Activated T-cell treated with anti-CD3 and anti-CD28 coated beads, Interleukin-2, amount 50 U/mL, for 4 hours (primary cell): ENCODE data around the gene DCUN1D4. TPM values are rescaled to one million over a fixed set of nuclear protein-coding genes. Genes with fewer than 3 reads are reported as not detected.
"Not testable (repeated sequence)": the region's sequence is repeated elsewhere in the genome, so short reads cannot be mapped to it uniquely, and the experiment has no call there.

ENCODE experiments used
- ATAC-seq, 2 donors: fragments of 200-7000 bp; cut with Tn5 transposase; one replicate each; pipeline ENCODE4 v1.10.0; 2021
- DNase-seq: peaks from one replicate; pipeline ENCODE4 v3.0.0-alpha.2; 2020
- H3K27me3 Mint-ChIP-seq: one replicate; pipeline ENCODE4 v1.8.0; 2021; ENCODE audit warnings: low read depth, mixed read lengths
- H3K36me3 Mint-ChIP-seq: one replicate; pipeline ENCODE4 v1.8.0; 2022; ENCODE audit warnings: mixed read lengths; ENCODE audit not compliant: insufficient read depth
- H3K4me1 Mint-ChIP-seq: one replicate; pipeline ENCODE4 v1.8.0; 2021; ENCODE audit warnings: low read depth, mixed read lengths
- H3K4me3 Mint-ChIP-seq: one replicate; pipeline ENCODE4 v1.8.0; 2021; ENCODE audit warnings: mild to moderate bottlenecking, moderate library complexity, mixed read lengths
- H3K9me3 Mint-ChIP-seq: one replicate; pipeline ENCODE4 v1.8.0; 2021; ENCODE audit warnings: mixed read lengths
- total RNA-seq, 3 donors: library from RNA; stranded (reverse); gene quantifications; one replicate each; pipeline ENCODE4 v1.2.1, GENCODE V29; 2021

Gene DCUN1D4
- total RNA-seq, 3 donors from 2014 or later = 18.2 to 19.4 (median 18.5) TPM

DNA sequence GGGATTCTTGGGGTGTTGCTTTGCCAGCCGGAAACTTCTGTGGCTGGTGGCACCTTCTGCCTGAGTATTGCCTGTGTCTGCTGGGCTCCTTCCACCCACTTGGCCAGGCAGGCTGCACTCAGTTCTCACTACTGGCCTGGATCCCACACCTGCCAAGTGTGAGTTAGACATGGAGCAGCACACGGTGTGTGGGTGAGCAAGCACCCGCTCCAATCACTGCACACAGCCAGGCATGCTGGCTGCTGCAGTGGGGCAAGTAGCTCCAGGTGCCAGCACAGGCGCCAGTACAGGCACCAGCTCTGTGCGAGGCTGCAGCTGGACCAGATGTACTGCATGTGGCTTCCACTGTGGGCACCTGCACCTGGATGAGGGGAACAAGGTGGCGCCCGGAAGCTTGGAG, 23.9 kb downstream of the DCUN1D4 start:
- ATAC-seq (no peak), DNase-seq (no peak)
- Mint-ChIP-seq H3K9me3 (no peaks in the 10 kb centered on the region), H3K4me3 (no peak overlapping the region), H3K27me3 (no peaks in the 10 kb centered on the region), H3K36me3 (peaks cover 37% of the 10 kb centered on the region), H3K4me1 (no peaks in the 10 kb centered on the region)

DNA sequence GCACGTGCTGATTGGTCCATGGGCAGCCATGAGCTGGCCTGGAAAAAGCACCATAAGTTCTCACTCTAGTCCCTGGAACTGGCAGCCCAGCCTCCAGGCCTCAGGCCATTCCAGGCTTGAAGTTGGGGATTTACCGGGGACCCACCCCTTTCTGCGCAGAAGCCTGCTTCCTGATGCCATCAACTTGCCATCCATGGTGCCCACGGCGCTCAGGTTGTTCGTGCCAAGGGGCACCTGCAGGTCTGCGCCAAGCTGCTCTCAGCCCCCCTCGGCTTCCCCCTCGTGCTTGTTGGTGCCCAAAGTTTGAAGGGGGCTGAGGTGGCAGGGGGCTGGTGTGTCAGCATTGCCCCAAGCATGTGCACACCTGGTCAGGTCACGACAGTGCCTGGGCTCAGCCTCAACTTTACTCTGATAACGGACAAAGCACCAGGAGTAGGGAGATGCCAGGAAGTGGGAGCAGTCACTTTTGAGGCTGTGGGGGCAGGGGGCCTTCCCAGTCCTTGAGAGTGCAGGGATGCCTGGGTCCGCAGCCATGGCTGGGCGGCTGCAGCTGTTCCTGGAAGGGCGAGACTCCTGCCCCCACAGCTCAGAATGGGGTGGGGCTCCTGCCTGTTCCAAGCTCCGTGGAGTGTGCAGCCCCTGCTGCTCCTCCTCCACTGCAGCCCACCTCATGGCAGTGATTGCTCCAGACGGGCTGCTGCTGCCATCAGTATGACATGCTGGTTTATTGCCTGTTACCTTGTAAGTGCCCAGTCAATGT, 24.9 kb downstream of the DCUN1D4 start:
- no peaks in the 10 kb centered on the region for H3K4me1 Mint-ChIP-seq
- H3K36me3 Mint-ChIP-seq = peaks cover 44% of the 10 kb centered on the region
- ATAC-seq = no peak
- DNase-seq = no peak
- no peak overlapping the region for H3K4me3 Mint-ChIP-seq
- no peaks in the 10 kb centered on the region for H3K27me3 Mint-ChIP-seq
- no peaks in the 10 kb centered on the region for H3K9me3 Mint-ChIP-seq

DNA sequence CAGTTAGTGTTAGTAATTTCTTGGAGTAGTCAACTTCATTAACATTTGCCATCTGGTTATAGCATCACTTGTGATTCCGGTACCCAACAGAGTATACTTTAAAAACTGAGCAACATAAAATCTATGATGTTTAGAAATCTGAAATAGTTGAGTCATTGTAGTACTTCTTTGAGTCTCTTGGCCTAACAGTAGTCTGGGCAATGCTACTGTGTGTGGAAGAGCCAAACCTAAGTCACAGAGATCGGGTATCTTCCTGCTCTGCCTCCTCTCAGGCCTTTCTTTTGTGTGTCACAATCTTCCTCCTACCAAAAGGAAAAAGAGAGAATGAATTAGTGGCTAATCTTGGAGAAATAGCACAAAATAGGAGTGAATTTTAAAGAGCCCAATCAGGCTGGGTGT, 25.5 kb downstream of the DCUN1D4 start:
- Mint-ChIP-seq H3K4me1 (no peaks in the 10 kb centered on the region), H3K9me3 (no peaks in the 10 kb centered on the region), H3K4me3 (no peak overlapping the region), H3K27me3 (no peaks in the 10 kb centered on the region), H3K36me3 (peaks cover 44% of the 10 kb centered on the region)
- DNase-seq (no peak), ATAC-seq (no peak)

DNA sequence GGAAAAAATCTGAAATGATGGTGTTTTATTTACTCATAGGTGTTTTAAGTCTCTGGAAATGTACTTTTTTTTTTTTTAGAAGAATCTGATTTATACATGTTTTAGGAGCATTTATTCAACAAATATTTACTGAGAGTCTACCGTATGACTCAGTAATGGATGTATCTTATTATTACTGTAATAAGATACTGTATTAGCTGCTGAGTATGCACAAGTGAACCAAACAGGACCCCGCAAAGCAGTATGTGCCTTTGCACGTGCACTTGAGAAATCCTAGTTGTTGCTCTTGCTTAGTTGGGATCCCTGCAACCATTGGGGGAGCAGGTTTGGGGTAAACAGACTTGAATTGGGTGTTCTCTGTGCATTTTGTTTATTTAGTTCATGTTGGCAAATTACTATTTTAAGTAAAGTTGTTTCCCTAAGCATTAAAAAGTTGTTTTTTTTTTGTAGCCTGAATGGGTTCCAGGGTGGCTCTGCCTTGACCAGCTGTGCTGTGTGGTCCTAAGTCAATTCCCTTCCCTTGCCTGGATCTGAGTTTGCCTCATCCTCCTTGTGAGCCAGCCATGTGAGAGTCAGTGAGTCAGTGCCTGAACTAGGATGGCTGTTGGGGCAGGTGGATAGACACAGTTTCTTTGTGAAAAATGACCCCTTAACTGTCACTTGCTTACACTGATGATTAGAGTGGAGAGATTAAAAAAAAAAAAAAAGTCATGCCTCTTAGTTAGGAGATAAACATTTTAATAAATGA, 27.7 kb downstream of the DCUN1D4 start:
- H3K27me3 Mint-ChIP-seq = no peaks in the 10 kb centered on the region
- H3K4me1 Mint-ChIP-seq = no peaks in the 10 kb centered on the region
- peaks cover 4% of the 10 kb centered on the region for H3K9me3 Mint-ChIP-seq
- H3K4me3 Mint-ChIP-seq = no peak overlapping the region
- ATAC-seq = no peak
- no peak for DNase-seq
- H3K36me3 Mint-ChIP-seq = peaks cover 49% of the 10 kb centered on the region

DNA sequence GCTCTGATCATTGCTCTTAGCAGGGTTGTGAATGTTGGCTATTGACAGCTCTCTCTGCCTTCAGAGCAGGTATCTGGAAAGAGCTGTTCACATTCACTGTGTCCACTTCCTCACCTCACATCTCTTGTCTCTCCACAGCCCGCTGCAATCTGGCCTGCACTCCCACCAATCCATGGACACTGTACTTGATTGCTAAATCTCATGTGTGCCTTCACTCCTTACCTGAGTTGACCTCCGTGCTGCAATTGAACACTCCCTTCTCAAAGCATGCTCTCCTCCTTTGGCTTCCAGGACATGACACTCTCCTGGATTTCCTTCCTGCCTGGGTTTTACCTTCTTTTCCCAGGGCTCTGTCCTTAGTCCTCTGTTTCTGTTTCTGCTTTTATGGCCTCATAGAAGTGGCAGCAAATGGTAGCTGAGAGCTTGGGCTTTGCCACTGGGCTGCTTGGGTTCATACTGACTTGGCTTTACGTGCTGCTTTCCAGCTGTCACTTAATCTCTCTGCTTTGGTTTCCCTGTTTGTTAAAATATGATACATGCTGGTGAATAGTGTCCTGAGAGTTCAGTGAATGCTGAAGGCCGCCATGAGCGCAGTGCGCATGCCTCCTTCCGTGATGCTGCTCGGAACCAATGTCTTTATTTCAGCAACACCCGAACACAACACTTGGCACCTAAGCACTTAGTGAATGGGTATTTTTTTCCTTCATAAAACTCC, 29.5 kb downstream of the DCUN1D4 start:
- H3K4me1 Mint-ChIP-seq = no peaks in the 10 kb centered on the region
- ATAC-seq (no peak), DNase-seq (no peak)
- H3K36me3 Mint-ChIP-seq = peaks cover 51% of the 10 kb centered on the region
- no peaks in the 10 kb centered on the region for H3K27me3 Mint-ChIP-seq
- H3K9me3 Mint-ChIP-seq = peaks cover 7% of the 10 kb centered on the region
- no peak overlapping the region for H3K4me3 Mint-ChIP-seq

DNA sequence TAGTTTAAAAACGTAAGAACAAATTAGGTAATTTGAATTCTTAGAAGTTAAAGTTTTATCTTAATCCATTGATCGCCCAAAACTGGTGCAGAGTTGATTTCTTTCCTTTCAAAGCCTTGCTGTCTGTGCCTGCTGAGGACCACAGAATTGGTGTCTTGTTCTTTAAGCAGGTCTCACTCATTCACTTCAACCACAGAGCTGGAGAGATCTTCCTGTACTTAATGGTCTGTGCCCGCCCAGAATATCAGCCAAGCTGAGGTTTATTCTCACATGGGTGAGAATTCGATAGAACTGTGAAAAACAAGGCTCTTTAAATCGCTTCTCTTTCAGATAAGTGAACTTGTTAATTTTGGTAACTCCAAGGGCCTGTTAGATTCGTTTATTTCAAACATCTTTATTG, 31.6 kb downstream of the DCUN1D4 start:
- no peaks in the 10 kb centered on the region for H3K27me3 Mint-ChIP-seq
- DNase-seq (no peak), ATAC-seq (no peak)
- H3K4me3 Mint-ChIP-seq = no peak overlapping the region
- H3K4me1 Mint-ChIP-seq = no peaks in the 10 kb centered on the region
- peaks cover 7% of the 10 kb centered on the region for H3K9me3 Mint-ChIP-seq
- peaks cover 51% of the 10 kb centered on the region for H3K36me3 Mint-ChIP-seq

DNA sequence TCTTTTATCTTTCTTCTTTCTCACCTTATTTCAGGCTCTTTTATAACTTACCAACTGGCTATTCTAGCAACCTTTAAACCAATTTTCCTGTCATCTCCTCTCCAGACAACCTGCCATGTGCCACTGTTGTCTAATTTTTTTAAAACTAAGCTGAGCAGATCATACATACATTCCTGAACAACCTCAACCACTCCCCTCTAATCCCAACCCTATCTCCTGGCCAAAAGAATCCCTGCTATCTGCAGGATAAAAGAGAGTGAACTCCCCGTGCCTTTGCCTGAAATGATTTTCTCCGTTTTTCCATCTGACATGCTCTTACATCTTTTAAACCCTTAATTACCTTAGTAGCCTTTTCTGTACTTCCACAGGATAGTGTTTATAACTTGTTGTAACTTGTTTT, 35.5 kb downstream of the DCUN1D4 start:
- no peak overlapping the region for H3K4me3 Mint-ChIP-seq
- H3K9me3 Mint-ChIP-seq = peaks cover 7% of the 10 kb centered on the region
- DNase-seq (no peak), ATAC-seq (no peak)
- no peaks in the 10 kb centered on the region for H3K4me1 Mint-ChIP-seq
- H3K27me3 Mint-ChIP-seq = no peaks in the 10 kb centered on the region
- peaks cover 42% of the 10 kb centered on the region for H3K36me3 Mint-ChIP-seq

DNA sequence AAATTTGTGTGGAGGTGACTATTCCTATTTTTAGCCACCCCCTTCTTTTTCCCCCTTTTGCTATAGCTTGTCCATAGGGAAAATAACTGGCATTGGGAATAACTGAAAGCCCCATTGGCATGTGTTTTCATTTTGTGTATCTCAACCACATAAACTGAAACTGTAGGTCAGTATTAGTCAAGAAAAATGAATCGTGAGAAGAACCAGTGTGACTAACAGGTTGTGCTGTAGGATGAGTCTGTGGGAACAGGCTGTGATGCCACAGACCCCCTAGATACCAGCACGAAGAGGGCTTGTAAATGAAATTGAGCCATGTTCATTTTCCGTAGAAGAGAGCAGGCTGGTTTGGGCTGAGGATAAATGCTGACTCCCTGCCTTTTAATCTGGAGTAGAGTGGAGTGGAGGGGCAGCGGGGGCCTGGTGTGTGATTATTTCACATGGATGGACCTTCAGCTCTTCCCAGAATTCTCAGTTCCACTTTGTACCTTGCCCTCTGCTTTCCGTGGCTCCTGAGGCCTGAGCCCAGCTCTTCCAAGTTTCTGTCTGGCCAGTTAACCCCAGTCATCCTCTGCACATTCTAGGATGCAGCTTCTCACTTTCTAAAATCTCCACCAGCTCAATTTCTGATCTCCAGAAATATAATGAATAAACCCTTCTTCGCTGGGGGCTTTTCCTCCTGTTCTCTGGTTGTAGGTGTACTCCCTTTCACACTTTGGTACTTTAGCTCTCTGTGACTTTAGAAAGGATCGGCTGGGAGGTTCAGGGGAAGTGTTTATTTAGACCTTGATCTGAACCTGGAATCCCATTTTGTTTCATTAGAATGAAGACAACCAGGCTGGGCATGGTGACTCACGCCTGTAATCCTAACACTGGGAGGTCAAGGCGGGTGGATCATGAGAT, 37.3 kb downstream of the DCUN1D4 start:
- ATAC-seq (no peak), DNase-seq (no peak)
- no peaks in the 10 kb centered on the region for H3K27me3 Mint-ChIP-seq
- peaks cover 34% of the 10 kb centered on the region for H3K36me3 Mint-ChIP-seq
- peaks cover 7% of the 10 kb centered on the region for H3K9me3 Mint-ChIP-seq
- H3K4me1 Mint-ChIP-seq = no peaks in the 10 kb centered on the region
- no peak overlapping the region for H3K4me3 Mint-ChIP-seq

DNA sequence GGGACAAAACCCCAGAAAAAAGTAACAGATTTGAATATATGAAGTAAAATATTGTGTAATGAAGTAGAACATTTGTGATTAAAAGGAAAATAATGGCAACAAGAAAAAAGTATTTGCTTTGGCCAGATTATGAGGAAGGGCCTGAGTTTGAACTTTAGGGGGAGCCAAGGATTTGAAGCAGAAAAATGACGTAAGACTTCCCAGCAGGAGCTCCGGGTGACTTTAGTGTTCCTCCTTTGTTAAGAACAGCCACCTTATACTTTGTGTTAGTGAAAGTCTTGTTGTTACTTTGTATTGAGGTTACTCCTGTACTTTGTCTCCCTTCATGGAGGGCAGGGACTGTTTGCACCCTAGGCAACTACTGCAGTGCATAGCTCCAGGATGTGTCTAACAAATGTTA, 41.1 kb downstream of the DCUN1D4 start:
- Mint-ChIP-seq H3K9me3 (no peaks in the 10 kb centered on the region), H3K36me3 (peaks cover 36% of the 10 kb centered on the region), H3K4me1 (no peaks in the 10 kb centered on the region), H3K27me3 (no peaks in the 10 kb centered on the region), H3K4me3 (no peak overlapping the region)
- ATAC-seq (no peak), DNase-seq (no peak)

DNA sequence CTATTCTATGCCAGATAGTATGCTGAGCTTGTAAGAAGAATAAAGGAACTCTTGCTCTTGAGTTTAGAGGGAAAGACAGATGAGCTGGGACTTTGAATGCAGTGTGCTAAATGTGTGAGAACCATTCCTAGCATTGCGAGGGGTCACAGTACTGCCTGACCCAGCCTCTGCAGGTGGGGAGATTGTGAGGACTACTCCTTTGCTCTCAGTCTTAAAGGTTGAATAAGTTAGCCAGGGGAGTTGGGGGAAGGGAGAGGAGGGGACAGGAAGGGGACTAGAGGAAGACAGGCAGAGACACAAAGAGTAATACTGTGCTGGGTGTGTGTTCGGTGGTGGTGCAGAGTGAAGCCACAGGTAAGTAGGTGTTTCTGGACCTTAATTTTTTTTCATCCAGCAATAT, 41.7 kb downstream of the DCUN1D4 start:
- no peak for DNase-seq
- Mint-ChIP-seq H3K36me3 (peaks cover 35% of the 10 kb centered on the region), H3K4me3 (no peak overlapping the region), H3K4me1 (no peaks in the 10 kb centered on the region), H3K9me3 (no peaks in the 10 kb centered on the region), H3K27me3 (no peaks in the 10 kb centered on the region)
- ATAC-seq = no peak

DNA sequence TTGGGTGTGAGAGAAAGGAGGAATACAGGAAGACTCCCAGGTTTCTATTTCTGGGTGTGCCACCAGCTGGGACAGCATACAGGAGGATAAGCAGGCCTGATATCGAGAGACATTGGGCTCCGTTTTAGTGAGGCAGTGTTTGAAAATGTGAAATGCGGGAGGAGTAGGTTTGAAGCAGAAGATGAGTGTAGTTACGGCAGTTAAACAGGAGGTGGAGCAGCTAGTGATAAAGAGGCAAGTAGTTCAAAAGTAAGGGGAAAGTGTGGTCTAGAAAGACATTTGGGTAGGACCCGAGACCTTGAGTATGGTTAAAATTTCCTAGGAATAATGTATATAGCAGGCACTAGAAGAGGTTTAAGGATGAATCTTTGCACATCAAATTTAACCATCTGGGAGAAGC, 42.4 kb downstream of the DCUN1D4 start:
- DNase-seq (no peak), ATAC-seq (no peak)
- Mint-ChIP-seq H3K4me1 (no peaks in the 10 kb centered on the region), H3K27me3 (no peaks in the 10 kb centered on the region), H3K9me3 (no peaks in the 10 kb centered on the region), H3K36me3 (peaks cover 39% of the 10 kb centered on the region), H3K4me3 (no peak overlapping the region)

DNA sequence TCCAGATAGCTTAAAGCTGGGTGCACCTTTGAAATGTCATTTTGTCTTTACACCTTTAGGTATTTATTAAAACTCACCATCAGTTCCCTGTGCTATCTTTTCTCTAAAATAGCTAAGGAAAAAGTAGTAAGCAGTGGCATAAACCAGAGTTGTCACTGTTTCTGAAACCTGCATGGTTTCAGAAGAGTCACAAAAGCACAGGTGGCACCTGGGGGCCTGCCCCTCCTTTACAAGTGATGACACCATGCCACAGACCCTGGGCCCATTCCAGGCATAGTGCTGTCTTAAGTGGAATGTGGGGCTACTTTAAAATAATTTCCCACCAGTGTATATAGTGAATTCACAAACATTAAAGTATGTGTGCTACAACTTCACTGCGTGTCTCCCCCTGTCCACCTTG, 47.8 kb downstream of the DCUN1D4 start:
- DNase-seq (no peak), ATAC-seq (no peak)
- Mint-ChIP-seq H3K36me3 (peaks cover 26% of the 10 kb centered on the region), H3K4me3 (no peak overlapping the region), H3K4me1 (peaks cover 7% of the 10 kb centered on the region), H3K9me3 (no peaks in the 10 kb centered on the region), H3K27me3 (no peaks in the 10 kb centered on the region)

DNA sequence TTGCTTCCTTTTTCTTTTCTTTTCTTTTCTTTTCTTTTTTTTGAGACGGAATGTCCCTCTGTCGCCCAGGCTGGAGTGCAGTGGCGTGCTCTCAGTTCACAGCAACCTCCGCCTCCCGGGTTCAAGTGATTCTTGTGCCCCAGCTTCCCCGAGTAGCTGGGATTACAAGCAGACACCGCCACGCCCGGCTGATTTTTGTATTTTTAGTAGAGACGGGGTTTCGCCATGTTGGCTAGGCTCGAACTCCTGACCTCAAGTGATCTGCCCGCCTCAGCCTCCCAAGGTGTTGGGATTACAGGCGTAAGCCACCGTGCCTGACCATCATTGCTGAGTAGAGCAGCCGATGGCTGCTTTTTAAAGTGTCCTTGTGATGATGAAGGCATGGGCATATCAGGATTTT, 50.4 kb downstream of the DCUN1D4 start:
- H3K27me3 Mint-ChIP-seq, DNase-seq, H3K4me3 Mint-ChIP-seq, H3K4me1 Mint-ChIP-seq, H3K9me3 Mint-ChIP-seq, ATAC-seq: not testable (repeated sequence)
- H3K36me3 Mint-ChIP-seq = peaks cover 21% of the 10 kb centered on the region

DNA sequence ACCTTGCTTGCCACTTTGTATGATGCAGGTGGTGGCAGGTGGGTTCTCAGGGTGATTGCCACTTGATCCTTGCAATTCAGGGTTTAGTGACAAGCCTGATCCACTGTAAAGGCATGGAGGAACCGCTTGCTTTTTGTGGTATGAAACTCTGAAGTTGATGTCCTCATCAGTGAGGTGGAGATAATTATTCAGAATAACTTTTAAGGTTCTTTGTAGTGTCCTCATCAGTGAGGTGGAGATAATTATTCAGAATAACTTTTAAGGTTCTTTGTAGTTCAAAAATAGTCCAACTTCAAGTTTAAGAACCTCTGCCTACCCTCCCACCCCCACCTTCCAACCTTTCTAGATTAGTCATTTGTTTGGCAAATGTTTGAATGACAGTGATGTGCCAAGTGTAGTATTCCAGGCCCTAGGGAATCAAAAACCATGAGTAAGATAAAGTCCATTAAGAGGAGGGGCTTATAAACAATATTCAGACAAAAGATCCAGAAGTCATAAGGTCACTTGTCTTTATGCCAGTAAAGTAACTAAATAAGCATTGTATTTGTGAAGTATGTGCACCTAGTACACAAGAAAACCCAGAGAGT, 51.2 kb downstream of the DCUN1D4 start:
- Mint-ChIP-seq H3K9me3 (no peaks in the 10 kb centered on the region), H3K36me3 (peaks cover 25% of the 10 kb centered on the region), H3K4me1 (peaks cover 7% of the 10 kb centered on the region), H3K27me3 (no peaks in the 10 kb centered on the region), H3K4me3 (no peak overlapping the region)
- no peak for DNase-seq
- no peak for ATAC-seq
